Skeletal muscle tissue (tissue), 4 donors: ENCODE results near the gene ARHGAP42. TPM values are rescaled to one million over a fixed set of nuclear protein-coding genes. Genes with fewer than 3 reads are reported as not detected.
A peak's percentile ranks its signal among the peaks of the same experiment; 100 is the strongest.

Experiments used
- H3K27ac ChIP-seq: one replicate; pipeline ENCODE4 v1.7.0; 2013; ENCODE audit warnings: mild to moderate bottlenecking, low read depth, low read length, inconsistent platforms
- H3K27me3 ChIP-seq, 3 donors: one replicate each; pipeline ENCODE4 v1.7.0; 2013; ENCODE audit warnings: low read length in 3 of 3; ENCODE audit not compliant: control insufficient read depth in 3 of 3, insufficient read depth in 3 of 3
- H3K36me3 ChIP-seq, 3 donors: one replicate each; pipeline ENCODE4 v1.7.0; 2013; ENCODE audit warnings: low read length in 3 of 3; ENCODE audit not compliant: control insufficient read depth in 3 of 3, insufficient read depth in 3 of 3
- H3K4me1 ChIP-seq, 3 donors: one replicate each; pipeline ENCODE4 v1.7.0; 2013; ENCODE audit warnings: low read length in 3 of 3, mild to moderate bottlenecking in 3 of 3; ENCODE audit not compliant: control insufficient read depth in 3 of 3, insufficient read depth in 3 of 3
- H3K4me3 ChIP-seq, 3 donors: one replicate each; pipeline ENCODE4 v1.7.0; 2013; ENCODE audit warnings: low read length in 3 of 3
- H3K9ac ChIP-seq, 3 donors: one replicate each; pipeline ENCODE4 v1.7.0; 2013; ENCODE audit warnings: low read length in 3 of 3, mild to moderate bottlenecking in 3 of 3, moderate library complexity in 2 of 3, low read depth in 1 of 3
- H3K9me3 ChIP-seq, 3 donors: one replicate each; pipeline ENCODE4 v1.7.0; 2013; ENCODE audit warnings: low read length in 3 of 3; ENCODE audit not compliant: control insufficient read depth in 3 of 3
- total RNA-seq: library from RNA; depleted of rRNA; stranded (reverse); fragments of >200 nt; gene quantifications from one replicate; pipeline ENCODE4 v1.2.3, GENCODE V29; 2014
- donor health status: Osteomylitis.

The ARHGAP42 gene
- total RNA-seq, 1 donor from 2014 or later: 23.5 TPM

DNA sequence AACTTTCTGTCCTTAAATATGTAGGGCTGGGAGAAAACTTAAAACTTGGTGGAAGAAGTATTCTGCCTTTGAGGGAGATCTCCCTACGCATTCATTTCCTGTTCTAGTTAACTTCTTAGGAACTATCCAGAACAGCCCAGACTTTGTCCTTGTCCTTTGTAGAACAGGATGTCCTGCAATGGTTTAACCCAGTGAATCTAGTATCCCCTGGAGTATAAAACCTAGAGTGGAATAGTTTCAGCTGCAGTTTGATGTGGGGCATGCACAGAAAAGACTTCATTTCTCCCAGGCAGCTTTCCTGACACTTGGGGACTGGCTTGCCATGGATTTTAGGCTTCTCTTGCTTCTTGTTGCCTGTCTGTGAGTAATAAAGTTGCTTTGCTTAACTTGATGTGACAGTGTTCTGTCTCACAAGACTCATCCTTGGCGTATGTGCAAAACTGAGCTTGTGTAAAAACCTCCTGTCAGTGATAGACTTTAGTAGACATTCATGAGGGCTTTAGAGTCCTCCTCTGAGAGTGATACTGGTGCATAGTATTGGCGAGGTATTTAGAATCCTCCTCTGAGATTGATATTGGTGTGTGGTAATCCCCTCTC lies 28.2 kb downstream of the ARHGAP42 start:
- H3K27ac ChIP-seq: no peak overlapping the region

DNA sequence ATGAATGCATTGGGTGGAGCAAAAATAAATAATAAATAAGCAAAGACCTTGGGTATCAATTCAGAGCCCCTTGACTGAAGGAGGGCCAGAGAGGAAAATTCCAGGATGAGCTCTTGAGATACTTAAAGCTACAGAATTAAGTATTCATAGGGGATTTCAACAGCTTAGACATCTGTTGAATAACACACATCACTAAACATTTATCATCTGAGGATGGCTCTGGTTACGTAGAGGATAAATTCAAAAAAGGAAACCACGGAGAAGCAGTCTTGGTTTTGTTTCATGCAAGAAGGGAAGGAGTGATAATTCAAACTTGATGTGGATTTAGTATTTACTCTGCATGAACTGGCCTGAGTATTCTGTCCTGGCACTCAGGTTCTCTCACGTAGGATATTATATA lies 29.8 kb downstream of the ARHGAP42 start:
- H3K36me3 ChIP-seq: no peaks in the 10 kb centered on the region
- no peak overlapping the region for H3K4me3 ChIP-seq
- H3K27me3 ChIP-seq: no peaks in the 10 kb centered on the region
- no peaks in the 10 kb centered on the region for H3K9me3 ChIP-seq
- H3K4me1 ChIP-seq: peaks cover 10 to 15% (median 11%) of the 10 kb centered on the region in 3 donors
- no peak overlapping the region for H3K27ac ChIP-seq
- H3K9ac ChIP-seq: no peak overlapping the region

More for the DNA sequence above, 28.2 kb downstream of the ARHGAP42 start:
- Histone ChIP-seq H3K36me3 (no peaks in the 10 kb centered on the region), H3K9me3 (no peaks in the 10 kb centered on the region), H3K4me1 (peaks cover 10 to 15% (median 11%) of the 10 kb centered on the region in 3 donors), H3K4me3 (no peak overlapping the region), H3K9ac (no peak overlapping the region), H3K27me3 (no peaks in the 10 kb centered on the region)

DNA sequence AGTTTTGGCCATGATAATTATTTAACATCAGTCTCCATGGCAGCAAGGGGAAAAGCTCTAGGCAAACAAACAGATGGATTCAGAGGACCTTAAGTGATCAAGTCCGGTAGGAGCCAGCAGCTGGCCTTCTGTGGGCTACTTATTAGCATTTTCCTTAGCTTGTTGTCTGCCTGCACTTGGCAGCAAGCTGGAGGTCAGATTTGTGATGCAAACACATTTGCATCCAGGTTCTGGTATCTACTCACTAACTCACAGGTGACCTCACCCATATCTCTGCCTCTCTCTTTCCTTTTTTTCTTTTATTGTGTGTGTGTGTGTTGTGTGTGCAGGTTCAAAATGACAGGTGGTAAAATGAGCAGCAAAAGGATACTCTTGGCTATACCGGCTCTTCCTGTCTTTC lies 32.3 kb downstream of the ARHGAP42 start:
- H3K27me3 ChIP-seq: no peaks in the 10 kb centered on the region
- peak overlapping the region; percentile 26 to 51 (median 35) for H3K9ac ChIP-seq
- H3K27ac ChIP-seq: peak overlapping the region; percentile 77
- H3K36me3 ChIP-seq: no peaks in the 10 kb centered on the region
- H3K4me1 ChIP-seq: peaks cover 10 to 15% (median 11%) of the 10 kb centered on the region in 3 donors
- peak overlapping the region; percentile 21 to 41 (median 41) for H3K4me3 ChIP-seq
- no peaks in the 10 kb centered on the region for H3K9me3 ChIP-seq

DNA sequence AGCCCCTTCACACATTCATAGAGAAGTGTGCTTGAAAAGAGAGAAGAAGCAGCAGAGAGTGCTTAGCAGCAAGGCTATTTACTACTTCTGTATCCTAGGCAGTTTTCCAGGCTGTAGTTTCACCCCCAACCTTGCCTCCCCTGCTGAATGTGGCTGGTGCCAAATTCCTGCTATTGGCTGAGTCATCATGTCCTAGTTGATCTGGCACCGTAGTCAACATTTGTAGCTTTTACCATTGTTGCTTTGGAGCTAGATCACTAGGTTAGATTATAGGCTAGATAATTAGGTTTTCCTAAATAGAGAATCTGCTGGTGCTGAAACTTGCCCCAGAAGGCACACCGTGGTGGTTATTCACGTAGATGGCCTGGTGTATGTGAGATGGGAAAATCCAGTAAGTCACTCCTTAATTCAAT lies 32.7 kb downstream of the ARHGAP42 start:
- Histone ChIP-seq H3K9ac (peak overlapping the region in 1 of 3 donors; percentile 26), H3K4me1 (peaks cover 10 to 15% (median 11%) of the 10 kb centered on the region in 3 donors), H3K27ac (peak overlapping the region; percentile 77), H3K4me3 (peak overlapping the region; percentile 21 to 49 (median 41)), H3K27me3 (no peaks in the 10 kb centered on the region), H3K9me3 (no peaks in the 10 kb centered on the region), H3K36me3 (no peaks in the 10 kb centered on the region)

DNA sequence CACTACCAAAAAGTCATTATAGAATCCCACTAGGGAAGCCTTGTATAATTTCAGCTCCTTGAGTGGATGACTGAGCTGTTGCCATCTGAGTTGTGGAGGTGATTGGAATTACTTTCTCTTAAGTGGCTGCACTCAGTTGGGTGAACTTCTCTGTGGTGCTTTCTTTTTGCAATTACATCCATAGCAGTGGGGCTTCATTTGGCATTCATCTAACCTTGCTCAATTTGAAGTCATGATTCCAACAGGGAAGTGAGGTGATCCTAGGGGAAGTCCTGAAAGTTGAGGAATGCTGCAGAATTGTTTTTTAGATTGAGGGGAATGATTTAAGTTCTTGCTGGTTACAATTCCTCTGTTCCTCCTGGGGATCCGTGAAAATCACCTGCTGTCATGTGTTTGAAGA lies 39.6 kb downstream of the ARHGAP42 start:
- H3K36me3 ChIP-seq: no peaks in the 10 kb centered on the region
- no peak overlapping the region for H3K4me3 ChIP-seq
- no peaks in the 10 kb centered on the region for H3K9me3 ChIP-seq
- peaks cover 0 to 8% (median 6%) of the 10 kb centered on the region in 3 donors for H3K4me1 ChIP-seq
- no peak overlapping the region for H3K27ac ChIP-seq
- H3K9ac ChIP-seq: no peak overlapping the region
- no peaks in the 10 kb centered on the region for H3K27me3 ChIP-seq

DNA sequence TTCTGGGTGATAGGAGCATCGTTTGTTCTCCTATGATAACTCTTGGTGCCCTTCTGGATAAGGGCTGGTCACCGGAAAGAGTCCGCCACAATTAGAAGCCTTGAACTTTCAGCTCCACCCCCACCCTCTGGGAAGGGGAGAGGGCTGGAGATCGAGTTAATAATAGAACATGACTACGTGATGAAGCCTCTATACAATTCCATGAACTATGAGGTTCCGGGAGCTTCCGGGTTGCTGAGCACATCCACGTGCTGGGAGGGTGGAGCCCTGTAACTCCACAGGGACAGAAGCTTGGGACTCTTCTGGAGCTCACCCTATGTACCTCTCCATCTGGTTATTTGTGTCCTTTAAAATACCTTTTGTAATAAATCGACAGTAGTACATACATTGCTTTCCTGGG lies 40.3 kb downstream of the ARHGAP42 start:
- H3K27ac ChIP-seq: peak overlapping the region; percentile 21

DNA sequence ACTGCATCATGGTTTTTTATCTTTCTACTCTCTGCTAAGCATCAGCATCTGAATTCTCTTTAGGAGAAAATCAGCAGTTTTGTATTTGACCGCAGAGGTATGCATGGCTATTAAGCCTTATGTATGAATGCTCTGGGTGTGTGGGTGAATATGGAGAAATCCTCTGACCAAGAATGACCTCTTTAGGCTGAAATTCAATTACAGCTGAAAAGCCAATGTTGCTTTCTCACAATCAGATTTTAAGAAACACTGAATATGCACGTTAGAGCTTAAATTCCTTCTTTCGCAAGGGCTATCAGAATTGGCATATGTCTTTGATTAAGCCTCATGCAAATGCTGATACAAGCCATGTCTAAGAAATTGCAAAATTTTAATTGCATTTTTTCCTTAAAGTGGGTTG lies 43.2 kb downstream of the ARHGAP42 start:
- Histone ChIP-seq H3K27me3 (no peaks in the 10 kb centered on the region), H3K27ac (no peak overlapping the region), H3K4me3 (no peak overlapping the region), H3K4me1 (peaks cover 0 to 8% (median 6%) of the 10 kb centered on the region in 3 donors), H3K9me3 (no peaks in the 10 kb centered on the region), H3K36me3 (no peaks in the 10 kb centered on the region), H3K9ac (no peak overlapping the region)

More for the DNA sequence above, 40.3 kb downstream of the ARHGAP42 start:
- H3K27me3 ChIP-seq: no peaks in the 10 kb centered on the region
- no peaks in the 10 kb centered on the region for H3K9me3 ChIP-seq
- H3K9ac ChIP-seq: no peak overlapping the region
- H3K4me1 ChIP-seq: peaks cover 0 to 8% (median 6%) of the 10 kb centered on the region in 3 donors
- H3K36me3 ChIP-seq: no peaks in the 10 kb centered on the region
- H3K4me3 ChIP-seq: peak overlapping the region in 1 of 3 donors; percentile 32

DNA sequence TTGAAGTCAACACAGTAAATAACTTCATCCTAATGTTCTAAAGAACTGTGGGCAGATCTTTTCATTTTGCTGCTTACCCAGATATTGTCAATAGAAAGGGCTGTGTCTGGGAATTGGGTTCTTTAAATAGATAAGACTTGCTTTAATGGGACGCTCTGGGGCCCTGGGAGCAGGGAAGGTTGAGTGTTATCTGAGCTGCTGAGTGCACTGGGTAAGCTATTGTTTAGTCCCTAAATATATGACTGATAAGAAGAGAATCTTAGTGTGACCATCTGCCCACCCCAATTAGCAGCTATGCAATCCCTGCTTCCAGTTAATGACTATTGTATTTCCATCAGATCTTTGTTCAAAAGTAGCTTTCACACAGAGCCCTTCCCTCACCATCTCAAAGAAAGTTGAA lies 44.4 kb downstream of the ARHGAP42 start:
- Histone ChIP-seq H3K27me3 (no peaks in the 10 kb centered on the region), H3K27ac (no peak overlapping the region), H3K9me3 (no peaks in the 10 kb centered on the region), H3K4me1 (peaks cover 0 to 8% (median 6%) of the 10 kb centered on the region in 3 donors), H3K36me3 (no peaks in the 10 kb centered on the region), H3K4me3 (no peak overlapping the region), H3K9ac (no peak overlapping the region)

DNA sequence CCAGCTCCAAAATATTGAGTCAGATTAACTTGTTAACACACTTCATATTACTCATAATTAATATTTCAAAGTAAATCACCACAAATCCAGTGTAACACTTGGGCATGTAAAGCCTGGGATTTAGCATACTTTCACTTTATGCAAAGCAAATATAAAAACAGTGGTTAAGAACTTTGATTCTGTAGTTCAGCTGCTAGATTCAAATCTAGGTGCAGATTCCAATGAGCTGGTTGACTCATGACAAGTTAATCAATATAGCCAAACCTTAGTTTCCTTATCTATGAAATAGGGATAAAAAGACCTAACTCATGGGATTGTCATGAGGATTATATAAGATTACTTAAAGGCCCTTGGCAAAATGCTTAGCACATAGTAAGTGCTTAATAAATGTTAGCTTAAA lies 45.9 kb downstream of the ARHGAP42 start:
- Histone ChIP-seq H3K4me3 (no peak overlapping the region), H3K27me3 (no peaks in the 10 kb centered on the region), H3K36me3 (no peaks in the 10 kb centered on the region), H3K9me3 (no peaks in the 10 kb centered on the region), H3K9ac (no peak overlapping the region), H3K27ac (no peak overlapping the region), H3K4me1 (peaks cover 0 to 3% (median 2%) of the 10 kb centered on the region in 3 donors)

DNA sequence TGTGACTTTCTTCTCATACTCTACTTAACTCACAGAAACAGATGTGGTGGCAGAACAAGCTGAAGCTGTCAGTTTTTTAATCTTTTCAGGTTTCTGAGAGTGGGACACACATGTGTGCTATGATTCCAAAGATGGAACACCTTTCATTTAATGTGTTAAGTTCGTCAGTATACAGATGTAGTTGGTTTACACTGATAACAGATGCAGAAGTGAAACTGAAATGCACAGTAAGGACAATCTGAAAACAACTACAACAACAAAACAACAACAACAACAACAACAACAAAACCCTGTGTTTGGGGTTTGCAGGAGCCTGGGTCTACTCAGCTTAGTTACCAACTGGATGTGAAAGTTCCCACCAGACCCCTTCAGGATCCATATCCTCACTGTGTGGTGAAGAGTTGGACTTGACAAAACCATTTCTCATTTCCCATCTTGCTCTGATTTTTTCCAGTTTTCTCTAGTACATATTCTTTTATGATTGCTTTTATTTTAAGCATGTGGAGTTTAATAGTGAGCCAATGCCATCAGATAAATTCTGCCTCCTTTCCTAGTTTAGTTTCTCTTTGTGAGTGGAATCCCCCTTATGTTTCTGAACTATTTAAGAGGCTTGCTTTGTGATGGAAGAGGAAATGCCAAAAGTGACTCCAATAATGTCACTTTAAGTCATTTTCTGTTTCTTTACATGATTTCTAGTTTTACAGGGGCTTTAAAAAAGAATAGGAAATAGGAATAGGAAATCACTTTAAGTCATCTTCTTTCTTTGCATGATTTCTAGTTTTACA lies 47.8 kb downstream of the ARHGAP42 start:
- no peaks in the 10 kb centered on the region for H3K27me3 ChIP-seq
- H3K4me3 ChIP-seq: no peak overlapping the region
- H3K27ac ChIP-seq: no peak overlapping the region
- peaks cover 0 to 4% (median 0%) of the 10 kb centered on the region in 3 donors for H3K4me1 ChIP-seq
- H3K9ac ChIP-seq: no peak overlapping the region
- no peaks in the 10 kb centered on the region for H3K36me3 ChIP-seq
- no peaks in the 10 kb centered on the region for H3K9me3 ChIP-seq
